AG09309 (cell line): Measurements from ENCODE around the gene MPZL3.

Experiments used
- DNase-seq: peaks from one replicate; pipeline ENCODE4 v3.0.0-alpha.2; 2010; ENCODE audit warnings: low read depth
- H3K4me3 ChIP-seq: 2 replicates; pipeline ENCODE4 v1.5.1; 2011; ENCODE audit warnings: mild to moderate bottlenecking, low read depth, low read length, moderate library complexity; ENCODE audit not compliant: control insufficient read depth
- TF ChIP-seq, protein P1 (sequence below): IDR thresholded peaks from 2 replicates; pipeline ENCODE4 v1.5.1; 2011; ENCODE audit warnings: mild to moderate bottlenecking, low read depth, low read length, inconsistent platforms; ENCODE audit not compliant: insufficient read depth, control insufficient read depth; ENCODE audit errors: missing control alignments

Gene MPZL3

DNA sequence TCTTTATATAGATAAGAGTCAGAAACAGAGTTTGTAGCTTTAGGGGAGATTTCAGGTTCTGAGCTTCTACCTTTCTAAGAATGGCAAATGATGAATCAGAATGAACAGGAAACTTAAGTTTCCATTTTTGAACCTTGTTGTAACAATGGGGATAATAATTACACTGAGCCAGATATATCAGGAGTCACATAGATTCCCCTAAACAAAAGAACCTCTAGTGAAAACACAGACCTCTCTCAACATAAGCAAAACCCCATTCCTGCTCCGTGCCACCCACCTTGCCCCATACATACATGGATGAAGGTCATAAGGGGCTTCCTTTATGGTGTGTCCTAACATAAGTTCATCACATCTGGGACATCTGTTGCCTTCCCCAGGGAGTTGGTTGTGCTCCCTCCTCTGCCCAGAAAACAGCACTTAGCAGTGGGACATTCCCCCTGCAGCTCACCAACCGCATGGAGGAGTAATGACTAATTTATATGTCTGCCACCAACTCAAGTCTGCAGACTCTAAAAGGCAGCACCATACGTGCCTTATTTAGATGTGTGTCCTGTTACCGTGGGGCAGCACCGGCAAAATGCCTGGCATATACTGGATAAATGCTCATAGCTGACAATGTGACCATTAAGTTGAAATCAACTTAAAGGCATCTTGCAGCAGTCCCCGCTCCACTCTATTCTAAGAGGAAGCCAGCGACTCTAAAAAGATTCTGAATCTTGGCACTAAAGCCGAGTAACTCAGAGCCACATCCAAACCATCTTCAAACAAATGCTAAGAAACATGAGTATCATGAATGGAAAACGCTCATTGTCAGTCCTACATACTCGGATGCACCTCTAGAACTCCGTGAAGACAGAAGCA, 35.3 kb downstream of the MPZL3 start:
- H3K4me3 ChIP-seq: no peak overlapping the region
- DNase-seq: no peak
- TF ChIP-seq, protein P1, sequence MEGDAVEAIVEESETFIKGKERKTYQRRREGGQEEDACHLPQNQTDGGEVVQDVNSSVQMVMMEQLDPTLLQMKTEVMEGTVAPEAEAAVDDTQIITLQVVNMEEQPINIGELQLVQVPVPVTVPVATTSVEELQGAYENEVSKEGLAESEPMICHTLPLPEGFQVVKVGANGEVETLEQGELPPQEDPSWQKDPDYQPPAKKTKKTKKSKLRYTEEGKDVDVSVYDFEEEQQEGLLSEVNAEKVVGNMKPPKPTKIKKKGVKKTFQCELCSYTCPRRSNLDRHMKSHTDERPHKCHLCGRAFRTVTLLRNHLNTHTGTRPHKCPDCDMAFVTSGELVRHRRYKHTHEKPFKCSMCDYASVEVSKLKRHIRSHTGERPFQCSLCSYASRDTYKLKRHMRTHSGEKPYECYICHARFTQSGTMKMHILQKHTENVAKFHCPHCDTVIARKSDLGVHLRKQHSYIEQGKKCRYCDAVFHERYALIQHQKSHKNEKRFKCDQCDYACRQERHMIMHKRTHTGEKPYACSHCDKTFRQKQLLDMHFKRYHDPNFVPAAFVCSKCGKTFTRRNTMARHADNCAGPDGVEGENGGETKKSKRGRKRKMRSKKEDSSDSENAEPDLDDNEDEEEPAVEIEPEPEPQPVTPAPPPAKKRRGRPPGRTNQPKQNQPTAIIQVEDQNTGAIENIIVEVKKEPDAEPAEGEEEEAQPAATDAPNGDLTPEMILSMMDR: no peak

- TF ChIP-seq, protein P1: no peak
- no peak for DNase-seq
- no peak overlapping the region for H3K4me3 ChIP-seq
These were observed 36.4 kb downstream of the MPZL3 start for GRCh38 chr11:118215765-118216164.

GRCh38 chr11:118215262-118215661, 36.9 kb downstream of the MPZL3 start:
- TF ChIP-seq, protein P1: no peak
- DNase-seq: no peak
- no peak overlapping the region for H3K4me3 ChIP-seq

- DNase-seq: no peak
- TF ChIP-seq, protein P1: no peak
- H3K4me3 ChIP-seq: no peak overlapping the region
These were observed 37.8 kb downstream of the MPZL3 start for GRCh38 chr11:118214210-118214914.

- TF ChIP-seq, protein P1: no peak
- DNase-seq: no peak
- H3K4me3 ChIP-seq: no peak overlapping the region
These were observed 38.4 kb downstream of the MPZL3 start for GRCh38 chr11:118213781-118214180.

DNA sequence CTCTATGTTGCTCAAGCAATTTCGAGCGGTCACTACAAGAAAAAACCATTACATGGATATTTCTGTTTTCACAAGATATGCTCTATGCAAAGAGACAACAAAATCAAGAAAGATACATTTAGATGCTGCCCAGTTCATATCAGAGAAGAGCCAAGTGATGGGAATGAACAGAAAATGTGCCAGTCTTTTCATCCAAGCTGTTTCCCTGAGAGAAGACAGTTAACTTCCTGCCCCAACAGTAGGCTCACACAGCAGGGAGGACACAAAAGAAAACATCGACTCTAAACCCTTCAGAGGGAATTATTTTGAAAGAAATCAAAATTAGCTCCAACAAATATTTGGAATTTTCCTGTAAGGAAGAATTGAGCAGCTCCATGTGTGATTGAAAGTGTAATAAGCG, 39.0 kb downstream of the MPZL3 start:
- no peak overlapping the region for H3K4me3 ChIP-seq
- TF ChIP-seq, protein P1: no peak
- no peak for DNase-seq
